OCI-LY7 (cell line): ENCODE measurements around the gene HJV. TPM values are rescaled to one million over a fixed set of nuclear protein-coding genes. Genes with fewer than 3 reads are reported as not detected.
A peak's percentile ranks its signal among the peaks of the same experiment; 100 is the strongest.

Source experiments
- BruUV-seq: library from RNA; stranded (reverse); fragments of 400-500 nt; replicated peaks from 2 replicates; lab custom pipeline; 2021; lab: Mats Ljungman, UMichigan
- CTCF ChIA-PET: fragments of 300-600 bp; sonication (Branson Sonifier 250); formaldehyde crosslinking; loops from one replicate; lab custom pipeline; 2022; ENCODE audit warnings: antibody characterized with exemption; ENCODE audit not compliant: unreplicated experiment; lab: Charles Lee
- POLR2A ChIA-PET: fragments of 300-600 bp; sonication (Branson Sonifier 250); formaldehyde crosslinking; loops from one replicate; lab custom pipeline; 2022; ENCODE audit warnings: antibody characterized with exemption; lab: Charles Lee
- DNase-seq: peaks from one replicate; pipeline ENCODE4 v3.0.0-alpha.2; 2015; ENCODE audit warnings: low spot score
- H2AFZ ChIP-seq: fragments of 200-600 bp; sonication (generic), shearing (Covaris generic); 2 replicates; pipeline ENCODE4 v1.6.1; 2014; ENCODE audit warnings: mild to moderate bottlenecking, antibody characterized with exemption, low read length, moderate library complexity
- H3K27ac ChIP-seq: fragments of 200-600 bp; sonication (generic); 2 replicates; pipeline ENCODE4 v1.5.1; 2014; ENCODE audit warnings: mixed run types, low read depth, mild to moderate bottlenecking, moderate library complexity, low read length, inconsistent platforms; ENCODE audit not compliant: poor library complexity, severe bottlenecking
- H3K36me3 ChIP-seq: fragments of 200-600 bp; sonication (generic); 2 replicates; pipeline ENCODE4 v1.6.1; 2014; ENCODE audit warnings: mild to moderate bottlenecking, antibody characterized with exemption, low read length, moderate library complexity, mixed read lengths; ENCODE audit not compliant: insufficient read depth
- H3K4me1 ChIP-seq: fragments of 200-600 bp; sonication (generic); 2 replicates; pipeline ENCODE4 v1.5.1; 2014; ENCODE audit warnings: mild to moderate bottlenecking, low read length; ENCODE audit not compliant: insufficient read depth, poor library complexity, severe bottlenecking
- H3K4me2 ChIP-seq: fragments of 200-600 bp; sonication (generic); 2 replicates; pipeline ENCODE4 v1.6.1; 2014; ENCODE audit warnings: mild to moderate bottlenecking, low read length
- H3K4me3 ChIP-seq: fragments of 200-600 bp; sonication (generic); 2 replicates; pipeline ENCODE4 v1.5.1; 2014; ENCODE audit warnings: mild to moderate bottlenecking, low read depth, low read length; ENCODE audit not compliant: poor library complexity, severe bottlenecking
- H3K79me2 ChIP-seq: fragments of 200-600 bp; sonication (generic); 2 replicates; pipeline ENCODE4 v1.6.1; 2016; ENCODE audit warnings: low read depth, mild to moderate bottlenecking, low read length, moderate library complexity, mixed read lengths; ENCODE audit not compliant: insufficient read depth
- H3K9me2 ChIP-seq: fragments of 200-600 bp; sonication (generic); 2 replicates; pipeline ENCODE4 v1.6.1; 2016; ENCODE audit warnings: mild to moderate bottlenecking, low read length, mixed read lengths; ENCODE audit not compliant: insufficient read depth
- H3K9me3 ChIP-seq: fragments of 200-600 bp; sonication (generic); 2 replicates; pipeline ENCODE4 v1.6.1; 2014; ENCODE audit warnings: mild to moderate bottlenecking, mixed run types, low read length, mixed read lengths
- H4K20me1 ChIP-seq: fragments of 200-600 bp; sonication (generic); 2 replicates; pipeline ENCODE4 v1.6.1; 2014; ENCODE audit warnings: mild to moderate bottlenecking, antibody characterized with exemption, low read length, moderate library complexity, mixed read lengths; ENCODE audit not compliant: insufficient read depth
- CTCF ChIP-seq: fragments of 200-600 bp; sonication (generic); conservative IDR thresholded peaks from 2 replicates; pipeline ENCODE4 v1.5.1; 2014; ENCODE audit warnings: mild to moderate bottlenecking, antibody characterized with exemption, low read length, moderate library complexity, mixed read lengths
- EZH2phosphoT487 ChIP-seq: fragments of 200-600 bp; sonication (generic); IDR thresholded peaks from 2 replicates; pipeline ENCODE4 v1.6.1; 2018; ENCODE audit warnings: low read depth, borderline replicate concordance, mild to moderate bottlenecking, mixed run types, antibody characterized with exemption, low read length, moderate library complexity, mixed read lengths
- intact Hi-C: fragments of 100-400 bp; cut with micrococcal nuclease; formaldehyde crosslinking; loops from one replicate; pipeline ENCODE4 v1.10.0; 2022; ENCODE audit not compliant: unreplicated experiment
- total RNA-seq, 2 experiments: library from RNA; depleted of rRNA in 1 of 2; stranded (reverse); fragments of >200 nt in 1 of 2; shearing (Covaris generic) in 1 of 2; gene quantifications; 2 replicates each; pipeline ENCODE4 v1.2.3, GENCODE V29; 2014 to 2022

HJV gene
- total RNA-seq, 2 experiments from 2014 or later: not detected

GRCh38 chr1:145987926-145988325 is 33.6 kb downstream of the HJV start:
- Histone ChIP-seq H3K4me1 (peaks cover 43% of the 10 kb centered on the region), H3K9me3 (no peaks in the 10 kb centered on the region), H2AFZ (peak overlapping the region; percentile 67; the same call in 1 of the 2 replicates), H3K4me2 (peak overlapping the region; percentile 16; the same call in 1 of the 2 replicates), H4K20me1 (no peaks in the 10 kb centered on the region), H3K79me2 (no peaks in the 10 kb centered on the region), H3K36me3 (peaks cover 13% of the 10 kb centered on the region), H3K27ac (no peak overlapping the region), H3K4me3 (no peak overlapping the region), H3K9me2 (no peaks in the 10 kb centered on the region)
- no peak for DNase-seq
- POLR2A ChIA-PET: interaction anchor here (0.5 to 1.9 kb wide), 3 partner anchors 8 to 50 kb away, joined by 4 to 19 read pairs (median 6); no protein-coding TSS in a partner anchor
- intact Hi-C loops: no loop called here
- CTCF ChIA-PET: interaction anchor here (1.0 kb wide), 1 partner anchor 9 kb away, joined by 5 read pairs; no protein-coding TSS in a partner anchor
- BruUV-seq: no TSS peak
- TF ChIP-seq CTCF (no peak), EZH2phosphoT487 (no peak)

DNA sequence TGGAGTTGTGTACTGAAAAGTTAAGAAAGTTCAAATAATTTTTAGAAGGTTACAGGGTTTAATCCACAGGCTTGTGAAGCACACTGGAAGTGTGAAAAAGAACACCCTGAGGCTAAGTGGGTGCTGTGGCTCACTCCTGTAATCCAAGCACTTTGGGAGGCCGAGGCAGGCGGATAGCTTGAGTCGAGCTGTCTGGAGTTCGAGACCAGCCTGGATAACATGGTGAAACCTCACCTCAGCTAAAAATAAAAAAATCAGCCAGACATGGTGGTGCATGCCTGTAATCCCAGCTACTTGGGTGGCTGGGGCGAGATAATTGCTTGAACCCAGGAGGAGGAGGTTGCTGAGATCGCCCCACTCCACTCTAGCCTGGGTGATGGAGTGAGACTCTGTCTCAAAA is 35.0 kb downstream of the HJV start:
- no peak for TF ChIP-seq CTCF
- no peak for TF ChIP-seq EZH2phosphoT487
- no peaks in the 10 kb centered on the region for H4K20me1 ChIP-seq
- ChIA-PET POLR2A (interaction anchor here (0.6 to 1.0 kb wide), 3 partner anchors 10 to 40 kb away, joined by 3 to 5 read pairs (median 5); partner anchors contain the start of gene TXNIP), CTCF (no interaction called here)
- intact Hi-C loops: no loop called here
- BruUV-seq: no TSS peak
- no peaks in the 10 kb centered on the region for H3K9me2 ChIP-seq
- H3K27ac ChIP-seq: no peak overlapping the region
- no peaks in the 10 kb centered on the region for H3K36me3 ChIP-seq
- H3K9me3 ChIP-seq: no peaks in the 10 kb centered on the region
- H3K4me3 ChIP-seq: no peak overlapping the region
- H2AFZ ChIP-seq: no peak overlapping the region
- no peak overlapping the region for H3K4me2 ChIP-seq
- H3K4me1 ChIP-seq: peaks cover 52% of the 10 kb centered on the region
- DNase-seq: no peak
- H3K79me2 ChIP-seq: no peaks in the 10 kb centered on the region
